ENCODE results near the gene NTN1. TPM values are rescaled to one million over a fixed set of nuclear protein-coding genes. Genes with fewer than 3 reads are reported as not detected.

The NTN1 gene
- polyA plus RNA-seq, 1 donor from 2014 or later: 16.2 TPM

DNA sequence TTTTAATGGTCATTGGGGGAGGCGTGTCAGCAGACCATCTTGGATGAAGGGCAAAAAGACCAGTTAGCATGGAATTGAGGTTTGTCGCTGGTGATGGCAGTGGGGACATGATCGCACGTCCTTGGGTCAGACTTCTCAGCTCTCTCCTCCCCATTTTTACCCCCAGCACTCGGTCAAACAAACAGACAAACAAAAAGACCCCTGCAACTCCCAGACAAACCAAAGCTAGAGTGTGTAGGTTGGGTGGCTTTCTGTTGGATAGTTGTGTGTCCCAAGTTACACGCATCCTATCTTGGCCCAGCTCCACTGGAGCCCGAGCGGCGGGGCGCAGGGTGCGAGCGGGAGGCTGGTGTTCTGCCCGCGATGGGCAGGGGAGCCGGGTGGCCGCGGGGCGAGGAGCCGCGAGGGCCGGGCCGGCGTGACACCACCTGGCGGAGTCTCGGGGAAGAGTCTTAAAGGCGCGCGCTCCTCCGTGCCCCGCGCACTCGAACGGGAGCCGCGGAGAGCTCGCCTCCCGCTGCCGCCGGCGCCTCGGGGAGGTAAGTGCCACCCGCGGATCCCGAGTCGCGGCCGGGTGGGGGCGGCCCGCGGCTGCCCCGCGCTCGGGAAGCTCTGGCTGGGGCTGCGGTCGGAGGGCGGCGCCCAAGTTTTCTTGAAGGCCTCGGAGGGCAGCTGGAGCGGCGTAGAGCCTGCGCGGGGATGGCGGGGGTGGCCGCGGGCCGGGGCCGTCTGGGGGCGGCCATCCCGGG is 18.5 kb upstream of the NTN1 start:
- peak overlapping the region; percentile 63 for H3K4me3 ChIP-seq (ENCODE audit: low read length)
- peak overlapping the region; percentile 52 for H3K9ac ChIP-seq (ENCODE audit: low read length)
- H3F3A ChIP-seq (ENCODE audit: insufficient read depth, low read length, poor library complexity, severe bottlenecking): no peaks in the 10 kb centered on the region
- H3K9me2 ChIP-seq (ENCODE audit: insufficient read depth, low read length): no peaks in the 10 kb centered on the region
- H3K27me3 ChIP-seq (ENCODE audit: insufficient read depth, low read depth, low read length): peaks cover 44% of the 10 kb centered on the region
- H3K79me2 ChIP-seq (replicated peaks; ENCODE audit: insufficient read depth, low read length): no peaks in the 10 kb centered on the region
- peak overlapping the region; percentile 31 for H3K4me2 ChIP-seq (ENCODE audit: low read length)
- no peak overlapping the region for H3K27ac ChIP-seq (ENCODE audit: low read length)
- TF ChIP-seq EP300 (conservative IDR thresholded peaks at IDR 0.05; ENCODE audit: poor library complexity, severe bottlenecking) (no peak), POLR2AphosphoS5 (IDR thresholded peaks at IDR 0.05) (peak; percentile 24), EZH2 (IDR thresholded peaks at IDR 0.05; ENCODE audit: borderline replicate concordance, insufficient read depth, low read length, poor library complexity, severe bottlenecking) (no peak), RAD21 (conservative IDR thresholded peaks at IDR 0.05) (peak; percentile 62), MXI1 (conservative IDR thresholded peaks at IDR 0.05; ENCODE audit: poor library complexity, severe bottlenecking) (peak; percentile 27), SMC3 (conservative IDR thresholded peaks at IDR 0.05; ENCODE audit: poor library complexity) (peak; percentile 72), CTCF (IDR thresholded peaks at IDR 0.05; ENCODE audit: poor library complexity, severe bottlenecking) (peak; percentile 71), TAF1 (IDR thresholded peaks at IDR 0.05; ENCODE audit: low read depth) (no peak)
- TF ChIP-seq, protein P1, sequence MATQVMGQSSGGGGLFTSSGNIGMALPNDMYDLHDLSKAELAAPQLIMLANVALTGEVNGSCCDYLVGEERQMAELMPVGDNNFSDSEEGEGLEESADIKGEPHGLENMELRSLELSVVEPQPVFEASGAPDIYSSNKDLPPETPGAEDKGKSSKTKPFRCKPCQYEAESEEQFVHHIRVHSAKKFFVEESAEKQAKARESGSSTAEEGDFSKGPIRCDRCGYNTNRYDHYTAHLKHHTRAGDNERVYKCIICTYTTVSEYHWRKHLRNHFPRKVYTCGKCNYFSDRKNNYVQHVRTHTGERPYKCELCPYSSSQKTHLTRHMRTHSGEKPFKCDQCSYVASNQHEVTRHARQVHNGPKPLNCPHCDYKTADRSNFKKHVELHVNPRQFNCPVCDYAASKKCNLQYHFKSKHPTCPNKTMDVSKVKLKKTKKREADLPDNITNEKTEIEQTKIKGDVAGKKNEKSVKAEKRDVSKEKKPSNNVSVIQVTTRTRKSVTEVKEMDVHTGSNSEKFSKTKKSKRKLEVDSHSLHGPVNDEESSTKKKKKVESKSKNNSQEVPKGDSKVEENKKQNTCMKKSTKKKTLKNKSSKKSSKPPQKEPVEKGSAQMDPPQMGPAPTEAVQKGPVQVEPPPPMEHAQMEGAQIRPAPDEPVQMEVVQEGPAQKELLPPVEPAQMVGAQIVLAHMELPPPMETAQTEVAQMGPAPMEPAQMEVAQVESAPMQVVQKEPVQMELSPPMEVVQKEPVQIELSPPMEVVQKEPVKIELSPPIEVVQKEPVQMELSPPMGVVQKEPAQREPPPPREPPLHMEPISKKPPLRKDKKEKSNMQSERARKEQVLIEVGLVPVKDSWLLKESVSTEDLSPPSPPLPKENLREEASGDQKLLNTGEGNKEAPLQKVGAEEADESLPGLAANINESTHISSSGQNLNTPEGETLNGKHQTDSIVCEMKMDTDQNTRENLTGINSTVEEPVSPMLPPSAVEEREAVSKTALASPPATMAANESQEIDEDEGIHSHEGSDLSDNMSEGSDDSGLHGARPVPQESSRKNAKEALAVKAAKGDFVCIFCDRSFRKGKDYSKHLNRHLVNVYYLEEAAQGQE (IDR thresholded peaks at IDR 0.05; ENCODE audit: borderline replicate concordance): peak; percentile 16
- no peaks in the 10 kb centered on the region for H3K36me3 ChIP-seq (ENCODE audit: insufficient read depth, low read length)
- H4K20me1 ChIP-seq (ENCODE audit: insufficient read depth): no peaks in the 10 kb centered on the region
- no peaks in the 10 kb centered on the region for H3K9me3 ChIP-seq (ENCODE audit: low read length)
- no peak overlapping the region for H2AFZ ChIP-seq (ENCODE audit: low read depth, low read length)

DNA sequence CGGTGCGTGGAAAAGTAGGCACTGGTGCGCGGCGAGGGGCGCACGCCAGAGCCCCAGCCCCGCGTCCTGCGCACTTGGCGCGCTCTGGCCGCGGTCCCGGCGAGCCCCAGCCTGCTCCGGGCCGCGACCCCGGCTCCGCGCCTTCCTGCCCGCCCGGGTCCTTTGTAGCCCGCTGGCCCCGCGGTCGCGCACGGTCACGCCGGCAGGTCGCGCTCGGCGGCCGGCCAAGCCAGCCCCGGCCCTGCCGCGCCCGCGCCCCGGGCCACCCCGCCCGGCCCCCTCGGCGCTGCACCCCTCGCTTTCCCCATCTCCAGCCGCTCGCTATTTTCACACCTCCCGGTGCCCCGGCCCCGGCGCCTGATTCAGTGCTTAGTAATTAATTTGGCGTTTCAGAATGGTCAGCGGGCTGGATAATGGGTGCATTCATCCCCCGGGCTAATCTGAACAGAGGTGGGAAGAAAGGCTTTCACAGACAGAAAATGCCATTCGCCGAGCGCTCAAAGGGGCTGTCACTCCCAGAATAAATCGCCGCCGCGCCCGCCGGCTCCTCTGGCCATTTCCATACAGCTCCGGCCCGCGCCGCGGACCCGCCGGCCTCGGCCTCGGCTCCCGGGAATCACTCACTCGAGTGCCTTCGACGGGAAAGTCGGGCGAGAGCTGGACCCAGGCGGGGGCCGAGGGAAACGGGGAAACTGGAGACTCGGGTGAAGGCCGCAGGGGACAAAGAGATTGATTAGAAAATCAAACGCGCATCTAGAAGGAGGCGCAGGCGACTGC is 17.8 kb upstream of the NTN1 start:
- Histone ChIP-seq H4K20me1 (ENCODE audit: insufficient read depth) (no peaks in the 10 kb centered on the region), H3K27me3 (ENCODE audit: insufficient read depth, low read depth, low read length) (peaks cover 44% of the 10 kb centered on the region), H3K36me3 (ENCODE audit: insufficient read depth, low read length) (no peaks in the 10 kb centered on the region), H3K9ac (ENCODE audit: low read length) (peak overlapping the region; percentile 58), H3F3A (ENCODE audit: insufficient read depth, low read length, poor library complexity, severe bottlenecking) (no peaks in the 10 kb centered on the region), H3K4me3 (ENCODE audit: low read length) (peak overlapping the region; percentile 63), H3K9me2 (ENCODE audit: insufficient read depth, low read length) (no peaks in the 10 kb centered on the region), H3K27ac (ENCODE audit: low read length) (no peak overlapping the region), H3K79me2 (replicated peaks; ENCODE audit: insufficient read depth, low read length) (no peaks in the 10 kb centered on the region), H3K9me3 (ENCODE audit: low read length) (no peaks in the 10 kb centered on the region), H2AFZ (ENCODE audit: low read depth, low read length) (no peak overlapping the region), H3K4me2 (ENCODE audit: low read length) (no peak overlapping the region)
- TF ChIP-seq EP300 (conservative IDR thresholded peaks at IDR 0.05; ENCODE audit: poor library complexity, severe bottlenecking) (no peak), POLR2AphosphoS5 (IDR thresholded peaks at IDR 0.05) (no peak), CTCF (IDR thresholded peaks at IDR 0.05; ENCODE audit: poor library complexity, severe bottlenecking) (no peak), MXI1 (conservative IDR thresholded peaks at IDR 0.05; ENCODE audit: poor library complexity, severe bottlenecking) (no peak), SMC3 (conservative IDR thresholded peaks at IDR 0.05; ENCODE audit: poor library complexity) (no peak), TAF1 (IDR thresholded peaks at IDR 0.05; ENCODE audit: low read depth) (peak; percentile 5), RAD21 (conservative IDR thresholded peaks at IDR 0.05) (no peak)
- TF ChIP-seq, protein P1 (IDR thresholded peaks at IDR 0.05; ENCODE audit: borderline replicate concordance): peak; percentile 11

All from neural cell (in vitro differentiated cells).